22Rv1 (cell line): ENCODE data around the gene ITPK1.

ENCODE experiments used
- ZFX ChIP-seq: fragments of 450-650 bp; IDR thresholded peaks from 2 replicates; pipeline ENCODE4 v1.6.1; 2017; ENCODE audit warnings: antibody characterized with exemption, borderline replicate concordance
- TF ChIP-seq, protein P1 (sequence below): fragments of 450-650 bp; IDR thresholded peaks from 2 replicates; pipeline ENCODE4 v1.5.1; 2017; ENCODE audit warnings: mild to moderate bottlenecking

- TF ChIP-seq, protein P1, sequence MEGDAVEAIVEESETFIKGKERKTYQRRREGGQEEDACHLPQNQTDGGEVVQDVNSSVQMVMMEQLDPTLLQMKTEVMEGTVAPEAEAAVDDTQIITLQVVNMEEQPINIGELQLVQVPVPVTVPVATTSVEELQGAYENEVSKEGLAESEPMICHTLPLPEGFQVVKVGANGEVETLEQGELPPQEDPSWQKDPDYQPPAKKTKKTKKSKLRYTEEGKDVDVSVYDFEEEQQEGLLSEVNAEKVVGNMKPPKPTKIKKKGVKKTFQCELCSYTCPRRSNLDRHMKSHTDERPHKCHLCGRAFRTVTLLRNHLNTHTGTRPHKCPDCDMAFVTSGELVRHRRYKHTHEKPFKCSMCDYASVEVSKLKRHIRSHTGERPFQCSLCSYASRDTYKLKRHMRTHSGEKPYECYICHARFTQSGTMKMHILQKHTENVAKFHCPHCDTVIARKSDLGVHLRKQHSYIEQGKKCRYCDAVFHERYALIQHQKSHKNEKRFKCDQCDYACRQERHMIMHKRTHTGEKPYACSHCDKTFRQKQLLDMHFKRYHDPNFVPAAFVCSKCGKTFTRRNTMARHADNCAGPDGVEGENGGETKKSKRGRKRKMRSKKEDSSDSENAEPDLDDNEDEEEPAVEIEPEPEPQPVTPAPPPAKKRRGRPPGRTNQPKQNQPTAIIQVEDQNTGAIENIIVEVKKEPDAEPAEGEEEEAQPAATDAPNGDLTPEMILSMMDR, result no peak
- TF ChIP-seq ZFX, result no peak
Observed at GRCh38 chr14:93059917-93060545, 55.7 kb downstream of the ITPK1 start.
